HFFc6 (cell line): ENCODE data around the gene UNC80. TPM values are rescaled to one million over a fixed set of nuclear protein-coding genes. Genes with fewer than 3 reads are reported as not detected.

Experiments used
- DNase-seq: peaks from one replicate; pipeline ENCODE4 v3.0.0-alpha.2; 2018
- H3K27ac Mint-ChIP-seq: 2 replicates; pipeline ENCODE4 v1.8.0; 2020; ENCODE audit warnings: mild to moderate bottlenecking, mixed read lengths
- H3K27me3 Mint-ChIP-seq: 2 replicates; pipeline ENCODE4 v1.8.0; 2021; ENCODE audit warnings: mild to moderate bottlenecking, moderate library complexity, mixed read lengths; ENCODE audit not compliant: insufficient read depth
- H3K36me3 Mint-ChIP-seq: 2 replicates; pipeline ENCODE4 v1.8.0; 2021; ENCODE audit warnings: low read depth, mixed read lengths
- H3K4me1 Mint-ChIP-seq: 2 replicates; pipeline ENCODE4 v1.8.0; 2020; ENCODE audit warnings: low read depth, mixed read lengths
- H3K4me3 Mint-ChIP-seq: 2 replicates; pipeline ENCODE4 v1.8.0; 2020; ENCODE audit warnings: mild to moderate bottlenecking, moderate library complexity, mixed read lengths
- H3K9me3 Mint-ChIP-seq: 2 replicates; pipeline ENCODE4 v1.8.0; 2020; ENCODE audit warnings: mild to moderate bottlenecking, mixed read lengths
- total RNA-seq, 6 experiments: library from RNA; stranded (reverse); fragmentation: NEBNext Ultra II Directional; extraction: Animal tissue kit (Norgen Biotek cat#: 25700); gene quantifications; 2 replicates in 1 of 6; 3 replicates in 5 of 6; pipeline ENCODE4 v1.2.3, GENCODE V29; 2021
- TF ChIP-seq, protein P1 (sequence below): fragments of 200-600 bp; sonication (generic); IDR thresholded peaks from 2 replicates; pipeline ENCODE4 v1.5.0; 2021; ENCODE audit warnings: antibody characterized with exemption, mild to moderate bottlenecking

UNC80 gene
- total RNA-seq, 6 experiments from 2014 or later, result not detected

DNA sequence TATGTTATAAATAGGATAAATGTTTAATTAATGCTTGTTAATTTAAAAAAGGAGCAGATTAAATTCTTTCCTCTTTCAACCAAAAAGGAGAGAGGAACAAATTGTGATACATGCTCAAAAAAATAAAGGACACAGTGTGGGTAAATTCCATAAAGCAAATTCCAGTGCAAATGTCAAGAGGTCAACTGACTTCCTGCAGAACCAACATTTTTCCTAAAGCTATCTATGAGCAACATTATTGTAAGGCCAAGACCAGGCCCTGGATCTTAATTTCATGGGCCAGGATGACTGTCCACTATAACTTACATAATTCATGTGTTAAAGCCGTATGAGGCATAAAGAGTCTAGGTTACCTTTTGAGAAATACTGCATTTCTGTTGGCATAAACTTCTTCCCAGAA, 136.9 kb downstream of the UNC80 start:
- Mint-ChIP-seq H3K9me3 (peaks cover 16% of the 10 kb centered on the region), H3K27ac (no peak overlapping the region), H3K27me3 (no peaks in the 10 kb centered on the region; the same call in 1 of the 2 replicates), H3K36me3 (no peaks in the 10 kb centered on the region), H3K4me3 (no peak overlapping the region), H3K4me1 (no peaks in the 10 kb centered on the region)
- no peak for DNase-seq
- TF ChIP-seq, protein P1, sequence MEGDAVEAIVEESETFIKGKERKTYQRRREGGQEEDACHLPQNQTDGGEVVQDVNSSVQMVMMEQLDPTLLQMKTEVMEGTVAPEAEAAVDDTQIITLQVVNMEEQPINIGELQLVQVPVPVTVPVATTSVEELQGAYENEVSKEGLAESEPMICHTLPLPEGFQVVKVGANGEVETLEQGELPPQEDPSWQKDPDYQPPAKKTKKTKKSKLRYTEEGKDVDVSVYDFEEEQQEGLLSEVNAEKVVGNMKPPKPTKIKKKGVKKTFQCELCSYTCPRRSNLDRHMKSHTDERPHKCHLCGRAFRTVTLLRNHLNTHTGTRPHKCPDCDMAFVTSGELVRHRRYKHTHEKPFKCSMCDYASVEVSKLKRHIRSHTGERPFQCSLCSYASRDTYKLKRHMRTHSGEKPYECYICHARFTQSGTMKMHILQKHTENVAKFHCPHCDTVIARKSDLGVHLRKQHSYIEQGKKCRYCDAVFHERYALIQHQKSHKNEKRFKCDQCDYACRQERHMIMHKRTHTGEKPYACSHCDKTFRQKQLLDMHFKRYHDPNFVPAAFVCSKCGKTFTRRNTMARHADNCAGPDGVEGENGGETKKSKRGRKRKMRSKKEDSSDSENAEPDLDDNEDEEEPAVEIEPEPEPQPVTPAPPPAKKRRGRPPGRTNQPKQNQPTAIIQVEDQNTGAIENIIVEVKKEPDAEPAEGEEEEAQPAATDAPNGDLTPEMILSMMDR, result no peak

DNA sequence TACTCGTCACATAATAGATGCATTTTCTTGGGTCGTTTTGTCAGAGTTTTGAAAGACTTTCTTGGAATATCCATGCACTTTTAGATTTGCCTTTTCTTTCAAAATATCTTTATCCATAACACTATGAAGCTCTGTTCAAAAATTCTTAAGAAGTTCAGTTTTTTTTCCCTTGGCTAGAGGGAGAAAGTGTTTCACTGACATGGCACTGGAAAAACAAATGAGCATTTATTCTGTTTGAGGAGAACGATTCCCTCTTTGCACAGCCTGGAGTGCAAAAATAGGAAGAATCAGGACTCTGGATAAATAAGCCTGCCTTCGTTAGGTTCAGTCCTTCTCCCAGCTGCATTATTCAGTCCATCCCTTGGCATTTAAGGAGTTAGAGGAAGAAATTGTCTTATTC, 139.9 kb downstream of the UNC80 start:
- no peaks in the 10 kb centered on the region for H3K4me1 Mint-ChIP-seq
- no peaks in the 10 kb centered on the region for H3K27me3 Mint-ChIP-seq
- no peak overlapping the region for H3K4me3 Mint-ChIP-seq
- H3K9me3 Mint-ChIP-seq, result peaks cover 21% of the 10 kb centered on the region
- no peak overlapping the region for H3K27ac Mint-ChIP-seq
- TF ChIP-seq, protein P1, result no peak
- no peaks in the 10 kb centered on the region for H3K36me3 Mint-ChIP-seq
- no peak for DNase-seq

DNA sequence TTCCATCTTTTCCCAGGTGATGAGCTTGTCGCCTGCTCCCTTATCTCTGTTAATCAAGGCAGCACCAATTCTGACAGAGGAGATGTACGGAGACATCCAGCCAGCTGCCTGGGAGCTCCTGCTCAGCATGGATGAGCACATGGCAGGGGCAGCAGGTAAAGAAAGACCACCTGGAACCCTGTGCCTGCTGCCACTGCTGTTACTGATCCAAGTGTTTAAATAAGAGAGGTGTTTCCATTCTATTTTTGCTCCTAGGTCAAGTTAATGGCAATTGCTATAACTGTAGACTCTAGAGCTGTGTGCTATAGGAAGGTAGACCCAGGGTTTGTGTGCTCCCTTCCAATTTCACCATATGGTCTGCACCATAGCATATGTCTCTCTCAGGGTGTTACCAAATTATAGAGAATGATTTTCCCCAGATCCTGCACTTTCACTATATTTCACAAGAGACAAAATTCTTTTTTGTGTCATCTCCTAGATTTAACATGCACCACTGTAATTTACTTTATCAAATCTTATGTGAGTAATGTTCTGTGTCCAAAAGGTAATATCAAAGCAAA, 142.2 kb downstream of the UNC80 start:
- TF ChIP-seq, protein P1, result no peak
- Mint-ChIP-seq H3K4me3 (no peak overlapping the region), H3K36me3 (no peaks in the 10 kb centered on the region), H3K27me3 (no peaks in the 10 kb centered on the region), H3K9me3 (peaks cover 20% of the 10 kb centered on the region), H3K27ac (no peak overlapping the region), H3K4me1 (no peaks in the 10 kb centered on the region)
- DNase-seq, result no peak

DNA sequence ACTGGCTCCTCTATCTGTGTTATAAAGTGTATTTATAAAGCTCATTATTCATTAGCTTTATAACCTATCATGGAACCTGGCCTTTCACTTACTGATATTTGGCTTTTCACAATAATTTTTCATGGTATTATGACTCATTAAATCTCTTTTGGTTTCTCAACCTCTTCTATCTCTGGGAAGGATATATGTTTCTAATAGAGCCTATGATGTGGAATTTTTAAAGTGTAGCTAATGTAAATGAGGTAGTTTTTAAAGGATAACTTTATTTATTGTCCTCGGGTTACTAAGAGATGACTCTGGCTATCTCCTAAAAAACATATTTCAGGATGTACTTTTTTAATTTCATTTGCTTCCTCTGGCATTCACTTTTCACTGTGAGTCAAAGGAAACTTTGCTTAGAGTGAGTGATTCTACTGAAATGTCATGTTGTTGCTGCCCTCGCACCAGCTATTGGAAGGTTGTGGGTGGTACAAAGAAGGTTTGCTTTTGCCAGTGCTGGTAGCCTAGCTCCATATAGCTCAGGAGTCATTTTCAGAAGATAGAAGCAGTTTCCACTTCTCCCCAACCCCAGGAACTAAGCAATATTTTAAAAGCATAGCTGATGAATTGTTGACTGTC, 145.6 kb downstream of the UNC80 start:
- DNase-seq, result no peak
- Mint-ChIP-seq H3K9me3 (peaks cover 9% of the 10 kb centered on the region), H3K27me3 (no peaks in the 10 kb centered on the region), H3K4me1 (no peaks in the 10 kb centered on the region), H3K27ac (no peak overlapping the region), H3K36me3 (no peaks in the 10 kb centered on the region), H3K4me3 (no peak overlapping the region)
- TF ChIP-seq, protein P1, result no peak

DNA sequence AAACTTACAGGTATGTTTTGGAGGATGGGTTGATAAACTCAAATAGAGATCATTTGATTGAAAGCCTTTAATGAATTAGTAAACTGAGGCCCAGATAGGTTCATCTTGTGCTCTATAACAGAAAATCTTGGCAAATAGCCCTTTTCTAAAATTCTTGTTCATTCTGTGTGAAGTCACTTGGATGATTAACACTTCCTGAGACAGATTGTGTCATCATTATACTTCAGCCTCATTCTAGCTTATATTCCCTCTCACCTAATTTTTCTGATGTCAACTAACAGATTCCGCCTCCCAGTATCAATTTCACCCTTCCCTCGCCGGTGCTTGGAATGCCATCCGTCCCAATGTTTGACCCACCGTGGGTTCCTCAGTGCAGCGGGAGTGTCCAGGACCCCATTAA, 146.6 kb downstream of the UNC80 start:
- DNase-seq, result no peak
- H3K27ac Mint-ChIP-seq, result no peak overlapping the region
- no peaks in the 10 kb centered on the region for H3K27me3 Mint-ChIP-seq
- H3K4me3 Mint-ChIP-seq, result no peak overlapping the region
- peaks cover 9% of the 10 kb centered on the region for H3K9me3 Mint-ChIP-seq
- no peaks in the 10 kb centered on the region for H3K36me3 Mint-ChIP-seq
- H3K4me1 Mint-ChIP-seq, result no peaks in the 10 kb centered on the region
- TF ChIP-seq, protein P1, result no peak
